ENCODE measurements around the gene CCDC110.
A peak's percentile ranks its signal among the peaks of the same experiment; 100 is the strongest.

CCDC110 gene

DNA sequence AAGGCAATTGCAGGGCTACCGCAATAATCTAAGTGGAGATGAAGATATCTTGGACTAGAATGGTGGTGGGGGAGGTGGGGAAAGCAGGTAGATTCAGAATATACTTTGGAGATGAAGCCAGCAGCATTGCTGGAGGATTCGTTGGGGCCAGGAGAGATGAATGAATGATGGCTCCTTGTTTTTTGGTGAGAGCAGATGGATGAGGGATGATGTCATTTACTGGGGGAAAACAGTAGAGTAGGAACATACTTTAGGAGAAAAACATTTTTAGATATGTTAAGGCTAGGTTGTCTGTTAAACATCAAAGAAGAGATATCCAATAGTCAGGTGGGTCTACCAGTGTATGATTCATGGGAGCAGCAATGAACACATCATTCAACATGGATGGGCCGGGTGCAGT is 5.8 kb downstream of the CCDC110 start:
- CTCF ChIA-PET = no interaction called here
- Mint-ChIP-seq H3K9me3 (no peaks in the 10 kb centered on the region), H3K36me3 (no peaks in the 10 kb centered on the region), H3K27ac (no peak overlapping the region), H3K4me3 (no peak overlapping the region), H3K4me1 (peaks cover 5% of the 10 kb centered on the region), H3K27me3 (peaks cover 57% of the 10 kb centered on the region)
- no peak for DNase-seq

DNA sequence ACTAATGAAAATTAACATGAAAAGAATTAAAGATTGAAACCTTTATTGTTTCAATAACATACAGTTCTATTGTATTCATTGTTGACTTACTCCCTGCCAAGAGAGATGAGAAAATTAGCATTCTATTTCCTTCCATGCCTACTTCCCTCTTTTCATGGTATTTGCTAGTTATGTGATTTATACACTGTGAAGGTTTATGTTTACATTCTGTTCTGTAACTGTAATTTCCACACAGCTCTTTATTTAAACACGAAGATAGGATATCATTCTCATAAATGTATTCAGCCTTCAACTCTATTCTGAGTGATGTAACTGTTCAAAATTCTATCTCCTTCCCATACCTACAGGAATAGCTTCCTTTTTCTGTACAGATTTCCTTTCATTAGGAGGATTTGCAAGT is 6.6 kb downstream of the CCDC110 start:
- CTCF ChIA-PET = no interaction called here
- Mint-ChIP-seq H3K4me1 (no peaks in the 10 kb centered on the region), H3K4me3 (no peak overlapping the region), H3K27ac (no peak overlapping the region), H3K36me3 (no peaks in the 10 kb centered on the region), H3K9me3 (no peaks in the 10 kb centered on the region), H3K27me3 (peaks cover 55% of the 10 kb centered on the region)
- no peak for DNase-seq

DNA sequence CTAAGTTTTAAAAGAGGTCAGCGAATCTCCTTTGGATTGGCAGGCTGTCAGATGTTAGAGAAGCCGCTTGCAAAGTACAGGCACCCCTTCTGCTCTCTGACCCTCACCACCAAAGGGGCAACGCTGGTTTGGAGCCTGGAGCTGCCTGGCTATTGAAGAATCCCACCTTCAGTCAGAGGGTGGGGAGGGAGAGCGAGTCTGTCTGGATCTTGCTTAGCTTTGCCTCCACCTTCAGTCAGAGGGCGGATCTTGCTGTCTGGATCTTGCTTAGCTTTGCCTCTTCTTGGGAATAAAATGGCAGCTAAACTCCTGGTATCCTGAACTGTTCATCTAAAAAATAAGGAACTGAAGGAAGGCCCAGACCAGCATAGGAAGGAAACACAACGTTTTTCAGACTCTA is 7.3 kb downstream of the CCDC110 start:
- no peaks in the 10 kb centered on the region for H3K4me1 Mint-ChIP-seq
- H3K9me3 Mint-ChIP-seq = no peaks in the 10 kb centered on the region
- peaks cover 54% of the 10 kb centered on the region for H3K27me3 Mint-ChIP-seq
- no peaks in the 10 kb centered on the region for H3K36me3 Mint-ChIP-seq
- CTCF ChIA-PET = no interaction called here
- DNase-seq = no peak
- H3K27ac Mint-ChIP-seq = no peak overlapping the region
- H3K4me3 Mint-ChIP-seq = no peak overlapping the region

DNA sequence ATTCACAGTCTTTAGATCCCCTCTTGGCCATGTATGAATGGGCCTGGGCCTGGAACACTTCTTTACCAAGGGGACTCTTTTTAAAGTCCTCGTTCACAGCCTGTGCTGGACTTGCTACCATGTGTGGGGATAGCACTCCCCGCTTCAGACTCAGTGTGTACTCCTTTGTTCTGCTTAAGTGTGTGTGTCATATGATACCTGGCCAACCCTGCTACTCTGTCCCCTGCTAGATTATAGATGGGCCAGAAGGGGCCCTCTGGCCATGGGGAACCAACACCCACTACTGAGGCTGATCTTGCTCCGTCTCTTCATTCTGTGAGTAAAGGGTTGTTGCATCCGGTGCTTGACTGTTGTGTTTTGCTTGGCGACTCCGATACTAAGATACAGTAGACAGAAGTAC is 8.0 kb downstream of the CCDC110 start:
- no peak for DNase-seq
- Mint-ChIP-seq H3K27me3 (peaks cover 51% of the 10 kb centered on the region), H3K27ac (no peak overlapping the region), H3K4me1 (no peaks in the 10 kb centered on the region), H3K4me3 (no peak overlapping the region), H3K9me3 (no peaks in the 10 kb centered on the region), H3K36me3 (no peaks in the 10 kb centered on the region)
- CTCF ChIA-PET = no interaction called here

DNA sequence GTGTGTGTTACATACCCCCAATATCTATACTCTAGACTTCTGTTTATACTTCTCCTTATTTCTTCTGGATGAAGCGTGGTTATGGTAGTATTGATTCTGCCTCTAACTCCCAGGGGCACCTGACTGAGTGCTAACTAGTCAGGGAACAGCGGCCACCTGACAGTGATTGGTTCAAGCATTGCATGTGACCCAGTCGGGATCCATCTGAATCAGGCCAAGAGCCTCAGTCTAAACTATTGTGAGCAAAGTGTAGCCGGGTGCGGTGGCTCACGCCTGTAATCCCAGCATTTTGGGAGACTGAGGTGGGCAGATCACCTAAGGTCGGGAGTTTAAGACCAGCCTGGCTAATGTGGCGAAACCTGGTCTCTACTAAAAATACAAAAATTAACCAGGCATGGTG is 10.0 kb downstream of the CCDC110 start:
- no peak overlapping the region for H3K4me3 Mint-ChIP-seq
- no peaks in the 10 kb centered on the region for H3K9me3 Mint-ChIP-seq
- no peaks in the 10 kb centered on the region for H3K4me1 Mint-ChIP-seq
- no peak overlapping the region for H3K27ac Mint-ChIP-seq
- H3K27me3 Mint-ChIP-seq = peaks cover 40% of the 10 kb centered on the region
- H3K36me3 Mint-ChIP-seq = no peaks in the 10 kb centered on the region
- CTCF ChIA-PET = no interaction called here
- no peak for DNase-seq

DNA sequence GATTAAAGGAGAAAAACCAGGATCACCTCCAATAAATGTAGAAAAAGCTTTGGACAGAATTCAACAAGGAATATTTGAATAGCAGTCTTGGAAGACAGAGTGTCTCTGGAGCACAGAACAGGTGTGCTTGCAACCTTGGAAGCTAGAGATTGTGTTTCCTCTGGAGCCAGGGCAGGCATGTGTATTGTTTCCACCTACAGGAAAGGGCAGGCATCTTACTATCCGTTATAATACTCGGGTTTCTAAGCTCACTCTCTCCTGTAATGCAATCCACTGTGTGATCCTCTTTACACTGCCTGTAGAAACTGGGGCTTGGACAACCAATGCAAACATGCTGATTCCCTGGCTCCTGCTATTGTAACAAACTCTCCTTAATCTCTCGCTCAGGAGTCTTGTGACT is 14.4 kb downstream of the CCDC110 start:
- H3K27ac Mint-ChIP-seq = no peak overlapping the region
- no peaks in the 10 kb centered on the region for H3K36me3 Mint-ChIP-seq
- CTCF ChIA-PET = interaction anchor here (1.0 kb wide), 1 partner anchor 10 kb away, joined by 3 read pairs; no protein-coding TSS in a partner anchor

DNA sequence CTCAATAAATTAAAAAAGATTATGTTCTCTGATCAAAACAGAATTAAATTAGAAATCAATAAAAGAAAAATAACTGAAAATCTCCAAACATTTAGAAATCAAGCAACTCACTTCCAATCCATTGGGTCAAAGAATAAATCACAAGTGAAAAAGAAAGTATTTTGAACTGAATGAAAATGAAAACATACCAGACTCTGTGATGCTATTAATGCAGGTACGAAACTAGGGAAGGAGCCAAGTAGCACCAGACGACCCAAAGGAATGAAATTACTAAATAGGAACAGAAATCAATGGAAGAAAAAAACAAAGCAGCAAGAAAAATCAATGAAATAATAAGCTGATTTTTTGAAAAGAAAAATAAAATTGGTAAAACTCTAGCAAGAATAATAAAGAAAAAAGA is 15.4 kb downstream of the CCDC110 start:
- CTCF ChIA-PET = no interaction called here
- DNase-seq = no peak
- Mint-ChIP-seq H3K4me1 (no peaks in the 10 kb centered on the region), H3K27me3 (peaks cover 17% of the 10 kb centered on the region), H3K4me3 (no peak overlapping the region), H3K9me3 (no peaks in the 10 kb centered on the region), H3K27ac (no peak overlapping the region), H3K36me3 (no peaks in the 10 kb centered on the region)

More for the DNA sequence above, 14.4 kb downstream of the CCDC110 start:
- Mint-ChIP-seq H3K4me3 (no peak overlapping the region), H3K27me3 (peaks cover 22% of the 10 kb centered on the region), H3K9me3 (no peaks in the 10 kb centered on the region), H3K4me1 (no peaks in the 10 kb centered on the region)
- DNase-seq = no peak

DNA sequence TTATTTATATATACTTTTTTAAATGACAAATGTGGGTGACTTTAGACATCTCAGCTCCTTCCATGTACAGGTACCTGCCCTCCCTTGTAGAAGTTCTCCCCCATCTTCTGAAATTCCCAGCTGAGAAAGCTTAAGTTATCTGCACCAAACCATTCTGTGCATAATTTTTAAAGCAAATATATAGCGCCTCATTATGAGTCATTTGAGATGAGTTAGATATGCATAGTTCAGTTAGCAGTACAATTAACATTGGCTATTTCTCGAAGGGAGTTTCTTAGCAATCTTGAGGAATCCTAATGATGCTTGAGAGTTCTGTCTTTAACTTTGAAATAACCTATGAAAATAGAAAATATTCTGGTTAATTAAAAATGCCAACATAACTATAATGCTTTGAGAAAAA is 26.3 kb downstream of the CCDC110 start:
- DNase-seq = no peak
- Mint-ChIP-seq H3K36me3 (no peaks in the 10 kb centered on the region), H3K4me1 (no peaks in the 10 kb centered on the region), H3K9me3 (no peaks in the 10 kb centered on the region), H3K4me3 (no peak overlapping the region), H3K27me3 (peaks cover 1% of the 10 kb centered on the region), H3K27ac (no peak overlapping the region)
- CTCF ChIA-PET = no interaction called here

DNA sequence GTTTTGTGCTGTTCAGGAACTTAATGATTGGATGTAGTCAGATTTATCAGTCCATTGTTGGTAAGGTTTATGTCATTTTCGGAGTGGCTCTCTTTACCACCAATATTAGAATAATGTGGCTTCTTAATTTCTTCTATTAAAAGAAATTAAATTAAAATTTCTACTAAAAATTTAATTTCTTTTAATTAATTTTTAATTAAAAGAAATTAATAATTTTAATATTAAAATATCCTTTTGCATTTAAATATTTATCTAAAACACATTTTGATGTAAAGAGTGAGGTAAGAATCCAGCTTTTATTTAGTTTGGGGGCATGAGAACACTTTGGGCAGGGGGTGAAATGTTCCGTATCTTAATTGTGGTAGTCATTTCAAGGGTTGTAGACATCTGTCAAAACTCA is 30.1 kb downstream of the CCDC110 start:
- no peaks in the 10 kb centered on the region for H3K4me1 Mint-ChIP-seq
- H3K9me3 Mint-ChIP-seq = no peaks in the 10 kb centered on the region
- H3K36me3 Mint-ChIP-seq = no peaks in the 10 kb centered on the region
- no peak for DNase-seq
- no peak overlapping the region for H3K27ac Mint-ChIP-seq
- H3K4me3 Mint-ChIP-seq = no peak overlapping the region
- CTCF ChIA-PET = interaction anchor here (0.8 kb wide), 1 partner anchor 346 kb away, joined by 3 read pairs; no protein-coding TSS in a partner anchor
- no peaks in the 10 kb centered on the region for H3K27me3 Mint-ChIP-seq

DNA sequence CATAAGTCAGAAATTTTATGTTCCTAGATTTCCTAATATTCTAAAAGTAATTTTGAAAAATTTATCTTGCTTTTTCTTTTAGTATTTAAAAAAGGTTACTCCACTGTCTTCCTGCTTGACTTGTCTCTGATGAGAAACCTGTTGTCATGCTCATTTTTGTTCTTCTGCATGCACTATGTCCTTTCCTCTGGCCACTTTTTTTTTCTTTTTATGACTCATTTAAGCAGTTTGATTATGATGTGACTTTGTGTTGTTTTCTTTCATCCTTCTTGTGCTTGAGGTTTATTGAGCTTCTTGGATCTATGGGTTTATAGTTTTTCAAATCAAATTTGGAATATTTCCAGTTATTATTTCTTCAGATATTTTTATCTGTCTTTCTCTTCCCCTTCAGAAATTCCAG is 33.7 kb downstream of the CCDC110 start:
- H3K27ac Mint-ChIP-seq = no peak overlapping the region
- no peaks in the 10 kb centered on the region for H3K4me1 Mint-ChIP-seq
- H3K36me3 Mint-ChIP-seq = no peaks in the 10 kb centered on the region
- H3K4me3 Mint-ChIP-seq = no peak overlapping the region
- CTCF ChIA-PET = no interaction called here
- H3K27me3 Mint-ChIP-seq = peaks cover 7% of the 10 kb centered on the region
- no peaks in the 10 kb centered on the region for H3K9me3 Mint-ChIP-seq
- DNase-seq = no peak

DNA sequence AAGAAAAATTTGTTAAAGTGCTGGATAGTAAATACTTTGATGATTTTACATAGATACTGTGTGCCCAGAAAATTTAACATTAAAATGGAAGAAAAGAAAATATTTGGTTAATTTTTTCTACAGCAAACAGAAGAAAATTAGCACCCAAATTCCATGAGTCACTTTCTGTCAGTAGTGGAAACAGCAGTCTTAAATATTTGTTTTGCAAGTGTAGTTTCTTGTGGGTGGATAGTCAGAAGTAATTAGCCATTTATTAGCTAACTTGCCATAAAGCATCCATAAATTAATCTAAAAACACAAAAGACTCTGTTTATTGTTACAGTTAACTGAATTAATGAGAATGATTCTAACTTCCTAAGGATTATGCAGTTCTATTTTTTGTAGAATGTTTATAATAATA is 36.1 kb downstream of the CCDC110 start:
- H3K4me3 Mint-ChIP-seq = no peak overlapping the region
- no peak overlapping the region for H3K27ac Mint-ChIP-seq
- H3K4me1 Mint-ChIP-seq = no peaks in the 10 kb centered on the region
- no peaks in the 10 kb centered on the region for H3K9me3 Mint-ChIP-seq
- no peak for DNase-seq
- peaks cover 10% of the 10 kb centered on the region for H3K27me3 Mint-ChIP-seq
- H3K36me3 Mint-ChIP-seq = no peaks in the 10 kb centered on the region
- CTCF ChIA-PET = interaction anchor here (1.0 kb wide), 1 partner anchor 297 kb away, joined by 4 read pairs; no protein-coding TSS in a partner anchor

DNA sequence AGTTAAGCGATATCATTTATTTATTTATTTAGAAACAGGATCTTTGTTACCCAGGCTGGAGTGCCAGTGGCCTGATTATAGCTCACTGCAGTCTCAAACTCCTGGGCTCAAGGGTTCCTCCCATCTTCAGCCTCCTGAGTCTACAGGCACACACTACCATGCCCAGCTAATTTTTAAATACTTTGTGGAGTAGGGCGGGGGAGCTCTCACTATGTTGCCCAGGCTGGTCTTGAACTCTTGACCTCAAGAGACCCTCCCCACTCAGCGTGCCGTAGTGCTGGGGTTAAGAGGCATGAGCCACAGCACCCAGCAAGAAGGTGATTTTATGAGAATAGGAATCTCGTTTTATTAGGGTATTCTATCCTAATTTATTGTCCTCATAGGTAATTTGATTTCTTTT is 41.9 kb downstream of the CCDC110 start:
- CTCF ChIA-PET = no interaction called here
- no peak overlapping the region for H3K27ac Mint-ChIP-seq

DNA sequence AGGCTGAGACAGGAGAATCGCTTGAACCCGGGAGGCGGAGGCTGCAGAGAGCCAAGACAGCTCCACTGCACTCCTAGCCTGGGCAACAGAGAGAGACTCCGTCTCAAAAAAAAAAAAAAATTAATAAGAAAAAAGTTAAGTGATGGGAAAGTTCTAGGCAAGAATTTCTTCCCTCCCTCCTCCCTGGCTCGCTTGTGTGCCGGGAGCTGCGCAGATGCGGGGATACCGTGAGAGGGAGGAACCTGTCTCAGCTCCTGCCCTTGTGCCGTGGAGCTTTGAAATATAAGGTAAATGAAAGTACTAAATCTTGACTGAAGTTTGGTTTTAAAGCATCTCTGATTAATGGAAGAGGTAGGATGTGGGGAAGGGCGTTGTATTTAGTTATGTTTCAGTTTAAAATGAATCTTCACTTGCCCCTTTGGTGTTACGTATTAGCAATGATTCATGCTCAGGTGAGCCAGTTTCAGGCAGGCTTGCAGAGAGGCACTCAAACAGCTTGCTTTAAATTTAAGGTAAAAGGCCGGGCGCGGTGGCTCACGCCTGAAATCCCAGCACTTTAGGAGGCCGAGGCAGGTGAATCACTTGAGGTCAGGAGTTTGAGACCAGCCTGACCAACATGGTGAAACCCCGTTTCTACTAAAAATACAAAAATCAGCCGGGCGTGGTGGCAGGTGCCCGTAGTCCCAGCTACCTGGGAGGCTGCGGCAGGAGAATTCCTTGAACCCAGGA is 44.4 kb downstream of the CCDC110 start:
- no peaks in the 10 kb centered on the region for H3K9me3 Mint-ChIP-seq
- H3K27me3 Mint-ChIP-seq = peaks cover 7% of the 10 kb centered on the region
- no peak overlapping the region for H3K27ac Mint-ChIP-seq
- peaks cover 3% of the 10 kb centered on the region for H3K36me3 Mint-ChIP-seq
- peaks cover 25% of the 10 kb centered on the region for H3K4me1 Mint-ChIP-seq
- H3K4me3 Mint-ChIP-seq = no peak overlapping the region
- DNase-seq = no peak
- CTCF ChIA-PET = no interaction called here

More for the DNA sequence above, 41.9 kb downstream of the CCDC110 start:
- Mint-ChIP-seq H3K27me3 (peaks cover 17% of the 10 kb centered on the region), H3K9me3 (no peaks in the 10 kb centered on the region), H3K4me1 (peaks cover 11% of the 10 kb centered on the region), H3K4me3 (no peak overlapping the region), H3K36me3 (no peaks in the 10 kb centered on the region)
- DNase-seq = no peak

DNA sequence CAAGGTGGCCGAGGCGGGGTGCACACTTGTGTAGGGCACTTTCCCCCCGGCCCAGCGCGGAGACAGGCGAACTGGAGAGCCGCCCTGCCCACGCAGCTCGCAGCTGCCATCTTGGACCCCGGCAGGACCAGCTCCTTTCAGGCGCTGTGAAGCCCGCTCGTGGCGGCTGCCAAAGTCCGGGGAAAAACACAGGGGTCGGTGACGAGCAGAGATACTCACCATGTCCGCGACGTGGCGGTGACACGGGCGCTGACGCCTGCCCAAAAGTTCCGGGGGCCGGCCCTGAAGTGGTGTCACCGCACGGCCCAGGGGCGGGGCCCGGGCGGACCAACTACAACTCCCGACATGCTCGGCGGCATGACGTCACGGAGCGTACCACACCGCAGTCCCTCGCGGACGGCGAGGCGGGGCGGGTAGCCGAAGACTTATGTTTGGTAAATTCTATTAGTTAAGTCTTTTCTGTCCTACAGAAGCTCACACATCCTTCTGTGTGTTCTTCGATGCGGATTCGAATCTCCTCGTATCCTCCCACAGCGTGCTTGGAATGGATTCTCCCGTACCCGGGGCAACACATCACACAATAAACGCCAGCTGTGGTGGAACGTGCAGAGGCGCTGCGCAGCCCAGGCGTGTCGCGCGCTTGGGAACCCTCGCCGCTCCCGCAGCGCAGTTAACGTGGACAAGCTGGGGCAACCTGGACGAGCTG is 45.7 kb downstream of the CCDC110 start, which contains the start of gene UFSP2:
Gene UFSP2 (minus strand): TSS at position 318 of the 706 bp plus-strand sequence. CDS start 96 bp downstream, at position 222.
- peak; percentile 90 for DNase-seq
- peaks cover 7% of the 10 kb centered on the region for H3K27me3 Mint-ChIP-seq
- H3K9me3 Mint-ChIP-seq = no peaks in the 10 kb centered on the region
- peaks cover 14% of the 10 kb centered on the region for H3K36me3 Mint-ChIP-seq
- H3K4me1 Mint-ChIP-seq = peaks cover 25% of the 10 kb centered on the region
- peak within 1 kb of the TSS; percentile 78 for H3K4me3 Mint-ChIP-seq
- peak within 1 kb of the TSS; percentile 97 for H3K27ac Mint-ChIP-seq
- CTCF ChIA-PET = interaction anchor here (0.6 kb wide), 1 partner anchor 242 kb away, joined by 3 read pairs; no protein-coding TSS in a partner anchor

Measured in activated naive CD4-positive, alpha-beta T cell treated with anti-CD3 and anti-CD28 coated beads, Interleukin-2, amount 10 ng/mL, durations not matched to agents 7 days and 5 days (primary cell).